Glutamatergic neuron (in vitro differentiated cells): Measurements from ENCODE around the gene TPGS1. TPM values are rescaled to one million over a fixed set of nuclear protein-coding genes. Genes with fewer than 3 reads are reported as not detected.

Experiments
- DNase-seq: peaks from one replicate; pipeline ENCODE4 v3.0.0; 2022
- H3K27ac Mint-ChIP-seq: one replicate; pipeline ENCODE4 v1.8.0; 2020; ENCODE audit warnings: mild to moderate bottlenecking, mixed read lengths, inconsistent platforms; ENCODE audit not compliant: unreplicated experiment
- H3K27me3 Mint-ChIP-seq: one replicate; pipeline ENCODE4 v1.8.0; 2020; ENCODE audit warnings: mild to moderate bottlenecking, moderate library complexity, mixed read lengths, inconsistent platforms; ENCODE audit not compliant: unreplicated experiment
- H3K36me3 Mint-ChIP-seq: one replicate; pipeline ENCODE4 v1.8.0; 2020; ENCODE audit warnings: mild to moderate bottlenecking, mixed read lengths, inconsistent platforms; ENCODE audit not compliant: unreplicated experiment
- H3K4me1 Mint-ChIP-seq: one replicate; pipeline ENCODE4 v1.8.0; 2020; ENCODE audit warnings: mild to moderate bottlenecking, low read depth, mixed read lengths, inconsistent platforms; ENCODE audit not compliant: unreplicated experiment
- H3K4me3 Mint-ChIP-seq: one replicate; pipeline ENCODE4 v1.8.0; 2020; ENCODE audit warnings: mild to moderate bottlenecking, mixed read lengths, inconsistent platforms; ENCODE audit not compliant: unreplicated experiment
- H3K9me3 Mint-ChIP-seq: one replicate; pipeline ENCODE4 v1.8.0; 2020; ENCODE audit warnings: mild to moderate bottlenecking, moderate library complexity, mixed read lengths, inconsistent platforms; ENCODE audit not compliant: unreplicated experiment
- CTCF ChIP-seq: fragments of 200-600 bp; sonication (generic); IDR thresholded peaks from one replicate; pipeline ENCODE4 v1.5.0; 2021; ENCODE audit not compliant: partially characterized antibody, unreplicated experiment
- total RNA-seq: library from RNA; stranded (reverse); fragmentation: NEBNext Ultra II Directional; extraction: Animal tissue kit (Norgen Biotek cat#: 25700); gene quantifications from one replicate; pipeline ENCODE4 v1.2.1, GENCODE V29; 2021; ENCODE audit not compliant: unreplicated experiment

Gene TPGS1
- total RNA-seq, 1 donor from 2014 or later, result 20.0 TPM

DNA sequence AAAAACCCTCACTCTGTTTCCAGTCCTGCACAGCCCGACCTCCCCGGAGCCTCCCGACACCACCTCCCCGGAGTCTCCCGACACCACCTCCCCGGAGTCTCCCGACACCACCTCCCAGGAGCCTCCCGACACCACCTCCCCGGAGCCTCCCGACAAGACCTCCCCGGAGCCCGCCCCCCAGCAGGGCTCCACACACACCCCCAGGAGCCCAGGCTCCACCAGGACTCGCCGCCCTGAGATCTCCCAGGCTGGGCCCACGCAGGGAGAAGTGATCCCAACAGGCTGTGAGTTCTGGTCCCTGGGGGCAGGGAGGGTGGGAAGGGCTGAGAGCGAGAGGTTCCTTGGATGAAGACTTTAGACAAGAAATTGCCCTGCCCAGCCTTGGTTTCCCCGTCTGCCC is 5.7 kb upstream of the TPGS1 start:
- no peak for DNase-seq
- Mint-ChIP-seq H3K4me1 (no peaks in the 10 kb centered on the region), H3K4me3 (no peak overlapping the region), H3K9me3 (peaks cover 6% of the 10 kb centered on the region), H3K27me3 (peaks cover 9% of the 10 kb centered on the region), H3K27ac (no peak overlapping the region), H3K36me3 (peaks cover 4% of the 10 kb centered on the region)
- TF ChIP-seq CTCF, result no peak

DNA sequence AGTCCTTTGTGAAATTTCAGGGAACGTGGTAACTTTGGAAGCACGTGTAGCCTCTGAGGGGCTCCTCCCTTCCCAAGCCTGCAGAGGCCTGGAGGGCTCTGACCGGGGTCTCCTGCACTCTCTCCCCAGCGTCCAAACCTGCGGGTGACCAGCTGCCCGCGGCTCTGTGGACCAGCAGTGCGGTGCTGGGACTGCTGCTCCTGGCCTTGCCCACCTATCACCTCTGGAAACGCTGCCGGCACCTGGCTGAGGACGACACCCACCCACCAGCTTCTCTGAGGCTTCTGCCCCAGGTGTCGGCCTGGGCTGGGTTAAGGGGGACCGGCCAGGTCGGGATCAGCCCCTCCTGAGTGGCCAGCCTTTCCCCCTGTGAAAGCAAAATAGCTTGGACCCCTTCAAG is 2.7 kb upstream of the TPGS1 start:
- peaks cover 2% of the 10 kb centered on the region for H3K4me1 Mint-ChIP-seq
- H3K36me3 Mint-ChIP-seq, result no peaks in the 10 kb centered on the region

DNA sequence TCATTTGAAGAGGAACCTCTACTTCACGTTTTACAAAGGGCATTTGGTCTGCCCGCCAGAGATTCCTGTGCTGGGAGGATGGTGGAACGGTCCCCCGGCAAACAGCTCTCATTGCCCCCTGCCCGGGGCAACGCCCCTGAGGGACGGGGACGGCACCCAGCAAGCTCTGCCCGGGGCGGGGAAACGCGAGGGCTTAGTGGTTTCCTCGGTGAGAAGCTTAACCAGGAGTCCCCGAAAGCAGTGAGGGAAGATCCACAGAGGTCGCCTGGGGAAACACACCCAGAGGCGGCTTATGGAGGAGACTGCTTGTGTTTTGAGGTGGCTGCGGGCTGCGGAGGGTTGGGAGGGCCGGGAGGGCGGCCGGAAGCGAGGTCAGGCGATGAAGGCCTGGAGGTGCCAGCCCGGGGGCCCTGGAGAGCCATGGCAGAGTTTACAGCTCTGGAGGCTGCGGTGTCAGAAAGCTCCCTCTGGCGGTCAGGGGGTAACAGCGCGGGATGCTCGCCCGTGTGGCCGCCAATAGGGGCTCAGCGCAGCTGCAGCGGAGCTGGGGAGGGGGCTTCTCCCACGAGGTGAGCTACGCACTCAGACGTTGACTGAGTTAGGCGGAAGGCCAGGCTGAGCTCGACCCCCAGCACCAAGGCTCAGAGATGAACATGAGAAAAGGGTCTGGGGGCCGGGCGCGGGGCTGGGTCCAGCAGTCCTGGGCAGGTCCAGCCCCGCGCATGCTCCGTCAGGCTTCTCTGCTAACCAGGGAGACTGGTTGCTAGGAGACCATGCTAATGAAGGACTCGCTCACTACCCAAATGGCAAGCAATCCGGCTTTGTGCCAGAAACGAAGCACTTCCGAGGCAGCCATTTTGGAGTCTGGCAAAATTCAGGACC is 652 bp upstream of the TPGS1 start:
- peaks cover 10% of the 10 kb centered on the region for H3K9me3 Mint-ChIP-seq
- H3K27ac Mint-ChIP-seq, result peak overlapping the region; percentile 100
- H3K4me1 Mint-ChIP-seq, result peaks cover 6% of the 10 kb centered on the region
- H3K36me3 Mint-ChIP-seq, result no peaks in the 10 kb centered on the region
- peak overlapping the region; percentile 97 for H3K4me3 Mint-ChIP-seq
- peak; percentile 95 for TF ChIP-seq CTCF
- DNase-seq, result peak; percentile 95
- H3K27me3 Mint-ChIP-seq, result peaks cover 12% of the 10 kb centered on the region

More for the DNA sequence above, 2.7 kb upstream of the TPGS1 start:
- Mint-ChIP-seq H3K27me3 (peaks cover 6% of the 10 kb centered on the region), H3K9me3 (peaks cover 9% of the 10 kb centered on the region), H3K27ac (no peak overlapping the region), H3K4me3 (no peak overlapping the region)
- TF ChIP-seq CTCF, result no peak
- DNase-seq, result no peak

GRCh38 chr19:508204-509150 is 1.2 kb downstream of the TPGS1 start:
- no peak for DNase-seq
- no peaks in the 10 kb centered on the region for H3K36me3 Mint-ChIP-seq
- H3K27me3 Mint-ChIP-seq, result peaks cover 12% of the 10 kb centered on the region

More at GRCh38 chr19:508204-509150, 1.2 kb downstream of the TPGS1 start:
- peak overlapping the region; percentile 86 for H3K27ac Mint-ChIP-seq
- peaks cover 6% of the 10 kb centered on the region for H3K4me1 Mint-ChIP-seq
- H3K4me3 Mint-ChIP-seq, result peak overlapping the region; percentile 96
- peaks cover 10% of the 10 kb centered on the region for H3K9me3 Mint-ChIP-seq
- no peak for TF ChIP-seq CTCF
